SK-N-SH treated with all-trans-retinoic acid at 6 μM for 48 hours (cell line): ENCODE measurements around the gene ORC3.

ENCODE experiments used
- ISL1 ChIP-seq: fragments of 250-450 bp; sonication (Bioruptor Pico); IDR thresholded peaks from 2 replicates; pipeline ENCODE4 v2.1.2; 2022; ENCODE audit warnings: mild to moderate bottlenecking, moderate library complexity
- RARB ChIP-seq: fragments of 250-450 bp; sonication (Bioruptor Pico); IDR thresholded peaks from 2 replicates; pipeline ENCODE4 v1.8.0; 2021; ENCODE audit warnings: mild to moderate bottlenecking, moderate library complexity
- TOX ChIP-seq: fragments of 250-450 bp; sonication (Bioruptor Pico); IDR thresholded peaks from 2 replicates; pipeline ENCODE4 v1.8.0; 2021; ENCODE audit warnings: mild to moderate bottlenecking, moderate library complexity, borderline replicate concordance
- ZC3H10 ChIP-seq: fragments of 250-450 bp; sonication (Bioruptor Pico); IDR thresholded peaks from 2 replicates; pipeline ENCODE4 v1.5.1; 2021; ENCODE audit warnings: mild to moderate bottlenecking, moderate library complexity
- ZFP3 ChIP-seq: fragments of 250-450 bp; sonication (Bioruptor Pico); IDR thresholded peaks from 2 replicates; pipeline ENCODE4 v1.5.0; 2020; ENCODE audit warnings: mild to moderate bottlenecking, moderate library complexity
- TF ChIP-seq, protein P1 (sequence below): fragments of 250-450 bp; sonication (Bioruptor Pico); IDR thresholded peaks from 2 replicates; pipeline ENCODE4 v1.8.0; 2020; ENCODE audit warnings: mild to moderate bottlenecking, moderate library complexity, borderline replicate concordance

DNA sequence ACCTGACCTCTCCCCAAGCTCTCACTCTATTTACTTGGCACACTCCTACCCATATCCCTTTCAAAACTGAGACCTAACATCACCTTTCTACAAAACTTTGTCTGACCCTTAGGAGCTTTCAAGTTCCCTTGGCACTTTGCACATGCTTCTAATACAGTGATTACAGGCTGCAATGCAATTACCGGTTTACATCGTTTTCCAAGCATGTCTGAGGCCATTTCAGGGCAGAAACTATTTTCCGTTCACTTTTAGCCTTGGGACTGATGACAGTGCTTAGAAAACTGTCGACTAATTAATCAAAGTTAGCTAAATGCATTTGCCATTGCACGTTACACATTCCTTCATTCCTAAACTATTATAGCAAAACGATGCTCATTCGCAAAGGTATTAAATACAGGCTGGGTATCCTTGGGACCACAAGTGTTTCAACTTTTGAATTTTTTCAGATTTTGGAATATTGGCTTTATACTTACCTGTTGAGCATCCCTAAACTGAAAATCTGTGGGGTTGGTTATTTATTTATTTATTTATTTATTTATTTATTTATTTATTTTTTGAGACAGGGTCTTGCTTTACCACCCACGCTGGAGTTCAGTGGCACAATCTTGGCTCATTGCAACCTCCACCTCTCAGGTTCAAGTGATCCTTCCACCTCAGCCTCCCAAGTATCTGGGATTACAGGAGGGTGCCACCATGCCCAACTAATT, 3.4 kb upstream of the ORC3 start:
- TF ChIP-seq RARB (CRISPR knock-in tag): no peak
- TF ChIP-seq, protein P1, sequence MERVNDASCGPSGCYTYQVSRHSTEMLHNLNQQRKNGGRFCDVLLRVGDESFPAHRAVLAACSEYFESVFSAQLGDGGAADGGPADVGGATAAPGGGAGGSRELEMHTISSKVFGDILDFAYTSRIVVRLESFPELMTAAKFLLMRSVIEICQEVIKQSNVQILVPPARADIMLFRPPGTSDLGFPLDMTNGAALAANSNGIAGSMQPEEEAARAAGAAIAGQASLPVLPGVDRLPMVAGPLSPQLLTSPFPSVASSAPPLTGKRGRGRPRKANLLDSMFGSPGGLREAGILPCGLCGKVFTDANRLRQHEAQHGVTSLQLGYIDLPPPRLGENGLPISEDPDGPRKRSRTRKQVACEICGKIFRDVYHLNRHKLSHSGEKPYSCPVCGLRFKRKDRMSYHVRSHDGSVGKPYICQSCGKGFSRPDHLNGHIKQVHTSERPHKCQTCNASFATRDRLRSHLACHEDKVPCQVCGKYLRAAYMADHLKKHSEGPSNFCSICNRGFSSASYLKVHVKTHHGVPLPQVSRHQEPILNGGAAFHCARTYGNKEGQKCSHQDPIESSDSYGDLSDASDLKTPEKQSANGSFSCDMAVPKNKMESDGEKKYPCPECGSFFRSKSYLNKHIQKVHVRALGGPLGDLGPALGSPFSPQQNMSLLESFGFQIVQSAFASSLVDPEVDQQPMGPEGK (CRISPR knock-in tag): no peak
- TF ChIP-seq ZC3H10 (CRISPR knock-in tag): no peak
- TF ChIP-seq TOX (CRISPR knock-in tag): no peak
- TF ChIP-seq ISL1 (CRISPR knock-in tag): no peak
- TF ChIP-seq ZFP3 (CRISPR knock-in tag): no peak
